ENCODE measurements around the gene MT1B. TPM values are rescaled to one million over a fixed set of nuclear protein-coding genes. Genes with fewer than 3 reads are reported as not detected.

MT1B gene
- total and polyA plus RNA-seq, 9 of the 15 experiments (the other 6 are each of a cell fraction or from before 2014, with no cell fraction given), result not detected

DNA sequence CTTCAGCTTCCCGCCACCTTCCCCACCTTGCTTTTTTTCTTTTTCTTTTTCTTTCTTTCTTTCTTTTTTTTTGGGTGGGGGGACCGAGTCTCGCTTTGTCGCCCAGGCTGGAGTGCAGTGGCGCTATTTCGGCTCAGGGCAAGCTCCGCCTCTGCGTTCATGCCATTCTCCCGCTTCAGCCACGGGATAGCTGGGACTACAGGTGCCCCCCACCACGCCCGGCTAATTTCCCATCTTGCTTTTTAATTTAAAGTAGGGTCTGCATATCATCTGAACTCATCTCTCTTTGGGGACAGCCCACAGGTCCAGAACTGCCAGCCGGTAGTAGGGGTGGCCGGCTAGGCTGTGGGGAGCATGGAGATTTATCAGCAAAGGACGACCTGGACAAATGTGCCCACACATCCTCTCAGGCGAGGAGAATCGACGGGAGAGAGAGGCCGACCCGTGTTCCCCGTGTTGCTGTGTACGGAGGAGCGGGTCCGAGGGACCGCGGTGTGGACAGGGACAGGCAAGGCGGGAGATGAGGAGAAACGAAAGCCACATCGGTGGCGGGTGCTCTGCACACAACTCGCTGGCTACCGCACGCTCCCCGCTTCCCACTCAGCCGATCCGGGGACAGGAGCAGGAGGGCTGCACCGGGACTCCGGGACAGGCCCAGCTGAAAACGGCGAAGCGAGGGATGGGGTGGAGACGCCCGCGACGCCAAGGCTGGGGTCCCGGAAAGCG is 16.8 kb upstream of the MT1B start:
- TF ChIP-seq ZNF408 (CRISPR knock-in tag; IDR thresholded peaks at IDR 0.05; ENCODE audit: low read depth), result no peak
- no peak for TF ChIP-seq NR2C1 (IDR thresholded peaks at IDR 0.05)
- TF ChIP-seq NR2C1 (tag; IDR thresholded peaks at IDR 0.05), result no peak
- Histone ChIP-seq H3K36me3 (ENCODE audit: control insufficient read depth, insufficient read depth, low read length) (no peaks in the 10 kb centered on the region), H3K79me2 (ENCODE audit: control insufficient read depth, insufficient read depth, low read length) (no peaks in the 10 kb centered on the region), H2AFZ (ENCODE audit: low read depth, low read length) (no peak overlapping the region), H3K4me1 (replicated peaks in 1 of 2; ENCODE audit: control insufficient read depth in 2 of 2, insufficient read depth in 2 of 2, low read length in 2 of 2) (peaks cover 0 to 23% of the 10 kb centered on the region in 2 experiments; a peak in 2 of 5 replicates), H3K9ac (ENCODE audit: insufficient read depth in 1 of 2, low read depth in 2 of 2, low read length in 2 of 2) (no peak overlapping the region), H4K20me1 (replicated peaks; ENCODE audit: control insufficient read depth, insufficient read depth, low read length) (0 out of 2 replicates have a peak, but pooled peaks cover 7% of the 10 kb centered on the region), H3K27me3 (ENCODE audit: control insufficient read depth in 2 of 2, insufficient read depth in 2 of 2, low read length in 2 of 2) (peaks cover 47 to 86% of the 10 kb centered on the region in 2 experiments), H3K27ac (ENCODE audit: extremely low read depth, low read depth, low read length) (no peak overlapping the region), H3K4me2 (ENCODE audit: insufficient read depth, low read length) (no peak overlapping the region), H3K4me3 (no peak overlapping the region), H3K9me3 (replicated peaks; ENCODE audit: control insufficient read depth, insufficient read depth, low read depth, low read length) (no peaks in the 10 kb centered on the region), H3K9me1 (ENCODE audit: control insufficient read depth, insufficient read depth, low read length) (no peaks in the 10 kb centered on the region)
- ATAC-seq, result no peak
- ChIA-PET CTCF (ENCODE audit: low intra/inter-chr PET ratio) (no interaction called here), POLR2A (no interaction called here)
- no TSS peak for BruUV-seq (replicated peaks)
- in situ Hi-C loops (cut with MboI) (no loop called here), intact Hi-C loops (cut with micrococcal nuclease) (no loop called here)
- no peak for DNase-seq (ENCODE audit: extremely low read depth in 1 of 4, low spot score in 3 of 4)
- 2% methylated on average over 44 of the region's 47 CpGs for WGBS (ENCODE audit: insufficient coverage, low coverage, missing lambda C conversion rate)
- FAIRE-seq, result no peak

DNA sequence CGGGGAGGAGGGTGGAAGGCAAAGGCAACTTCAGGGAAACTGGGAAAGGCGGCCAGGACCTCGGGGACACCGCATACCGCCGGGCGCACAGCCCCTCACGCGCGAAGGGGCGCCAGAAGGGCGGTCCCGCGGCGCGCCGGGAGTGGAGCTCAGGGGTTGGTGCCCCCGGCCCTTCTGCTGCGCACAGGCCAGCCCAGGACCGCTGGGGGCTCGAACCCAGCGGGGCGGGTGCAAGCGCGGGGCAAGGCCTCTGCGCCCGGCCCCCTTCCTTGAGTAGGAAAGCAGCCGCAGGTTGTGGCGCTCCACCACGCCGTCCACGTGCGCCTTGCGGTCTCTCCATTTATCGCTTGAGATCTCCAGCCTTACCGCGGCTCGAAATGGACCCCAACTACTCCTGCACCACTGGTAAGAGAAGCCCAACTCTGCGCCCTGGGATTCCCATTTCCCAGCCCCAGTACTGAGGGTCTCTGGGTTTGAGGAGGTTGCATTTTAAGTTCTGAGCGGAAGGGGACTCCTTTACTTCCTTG is 16.2 kb upstream of the MT1B start:
- peaks cover 49 to 79% of the 10 kb centered on the region in 2 experiments for H3K27me3 ChIP-seq (ENCODE audit: control insufficient read depth in 2 of 2, insufficient read depth in 2 of 2, low read length in 2 of 2)
- ChIA-PET POLR2A (no interaction called here), CTCF (ENCODE audit: low intra/inter-chr PET ratio) (no interaction called here)
- DNase-seq (ENCODE audit: extremely low read depth in 1 of 4, low spot score in 3 of 4) (no peak), FAIRE-seq (no peak), ATAC-seq (no peak)
- H3K9me3 ChIP-seq (replicated peaks; ENCODE audit: control insufficient read depth, insufficient read depth, low read depth, low read length), result no peaks in the 10 kb centered on the region
- in situ Hi-C loops (cut with MboI) (no loop called here), intact Hi-C loops (cut with micrococcal nuclease) (no loop called here)
- no peak overlapping the region for H3K4me2 ChIP-seq (ENCODE audit: insufficient read depth, low read length)
- no peak overlapping the region for H3K27ac ChIP-seq (ENCODE audit: extremely low read depth, low read depth, low read length)
- no peaks in the 10 kb centered on the region for H3K9me1 ChIP-seq (ENCODE audit: control insufficient read depth, insufficient read depth, low read length)
- H3K9ac ChIP-seq (ENCODE audit: insufficient read depth in 1 of 2, low read depth in 2 of 2, low read length in 2 of 2), result no peak overlapping the region
- H2AFZ ChIP-seq (ENCODE audit: low read depth, low read length), result no peak overlapping the region
- H3K4me3 ChIP-seq, result no peak overlapping the region
- 0 out of 2 replicates have a peak, but pooled peaks cover 7% of the 10 kb centered on the region for H4K20me1 ChIP-seq (replicated peaks; ENCODE audit: control insufficient read depth, insufficient read depth, low read length)
- under 1% methylated on average over 35 of the region's 40 CpGs for WGBS (ENCODE audit: insufficient coverage, low coverage, missing lambda C conversion rate)
- no peaks in the 10 kb centered on the region for H3K36me3 ChIP-seq (ENCODE audit: control insufficient read depth, insufficient read depth, low read length)
- TF ChIP-seq SMAD4 (CRISPR knock-in tag; conservative IDR thresholded peaks at IDR 0.05), result no peak
- no peaks in the 10 kb centered on the region for H3K79me2 ChIP-seq (ENCODE audit: control insufficient read depth, insufficient read depth, low read length)
- no TSS peak for BruUV-seq (replicated peaks)
- peaks cover 0 to 23% of the 10 kb centered on the region in 2 experiments; a peak in 2 of 5 replicates for H3K4me1 ChIP-seq (replicated peaks in 1 of 2; ENCODE audit: control insufficient read depth in 2 of 2, insufficient read depth in 2 of 2, low read length in 2 of 2)
